ENCODE results near the gene PSD2. TPM values are rescaled to one million over a fixed set of nuclear protein-coding genes. Genes with fewer than 3 reads are reported as not detected.

Gene PSD2
- total RNA-seq, 1 donor from 2014 or later = 0.53 TPM

DNA sequence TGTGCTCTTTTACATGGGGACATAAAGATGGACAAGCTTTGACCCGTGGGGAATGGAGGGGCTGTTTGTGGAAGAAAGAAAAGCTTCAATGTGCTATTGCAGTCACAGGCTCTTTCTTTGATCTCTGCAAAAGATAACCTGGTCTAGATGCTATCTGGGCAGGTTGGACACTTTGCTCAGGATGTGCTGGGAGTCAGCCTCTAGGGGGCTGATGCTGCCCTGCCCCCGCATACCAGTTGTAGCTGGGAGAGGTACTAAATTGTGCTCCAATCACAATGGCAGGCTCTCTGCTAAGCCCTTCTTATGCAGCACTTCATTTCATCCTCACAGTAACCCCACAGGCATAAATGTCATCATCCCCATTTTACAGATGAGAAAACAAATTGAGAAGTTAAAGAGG lies 67.2 kb downstream of the PSD2 start:
- ATAC-seq (no peak), DNase-seq (ENCODE audit: low spot score) (no peak)
- intact Hi-C loops (cut with DNase I) = loop anchor here (5.0 kb wide), 1 partner anchor 76 kb away; no protein-coding TSS in a partner anchor

DNA sequence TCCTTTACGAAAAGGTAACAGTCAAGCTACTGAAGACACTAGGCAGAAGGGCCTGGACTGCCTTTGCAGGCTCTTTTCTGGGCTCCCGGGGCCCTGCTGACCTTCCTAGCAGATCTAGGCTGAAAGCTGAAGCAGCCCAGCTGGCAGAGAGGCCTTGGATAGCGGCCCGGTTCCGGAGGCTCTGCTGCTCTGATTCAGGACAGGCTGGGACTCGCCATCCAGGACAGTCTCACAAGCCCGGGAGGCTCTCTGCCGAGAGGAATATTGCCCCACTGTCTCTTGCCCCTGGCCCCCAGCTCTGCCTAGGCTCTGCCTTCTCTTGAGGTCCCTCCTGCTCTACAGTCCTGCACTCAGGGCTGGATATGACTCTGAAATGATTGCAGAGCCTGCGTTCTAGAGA lies 67.8 kb downstream of the PSD2 start:
- peak; percentile 69 for ATAC-seq
- intact Hi-C loops (cut with DNase I) = loop anchor here (5.0 kb wide), 1 partner anchor 76 kb away; no protein-coding TSS in a partner anchor

DNA sequence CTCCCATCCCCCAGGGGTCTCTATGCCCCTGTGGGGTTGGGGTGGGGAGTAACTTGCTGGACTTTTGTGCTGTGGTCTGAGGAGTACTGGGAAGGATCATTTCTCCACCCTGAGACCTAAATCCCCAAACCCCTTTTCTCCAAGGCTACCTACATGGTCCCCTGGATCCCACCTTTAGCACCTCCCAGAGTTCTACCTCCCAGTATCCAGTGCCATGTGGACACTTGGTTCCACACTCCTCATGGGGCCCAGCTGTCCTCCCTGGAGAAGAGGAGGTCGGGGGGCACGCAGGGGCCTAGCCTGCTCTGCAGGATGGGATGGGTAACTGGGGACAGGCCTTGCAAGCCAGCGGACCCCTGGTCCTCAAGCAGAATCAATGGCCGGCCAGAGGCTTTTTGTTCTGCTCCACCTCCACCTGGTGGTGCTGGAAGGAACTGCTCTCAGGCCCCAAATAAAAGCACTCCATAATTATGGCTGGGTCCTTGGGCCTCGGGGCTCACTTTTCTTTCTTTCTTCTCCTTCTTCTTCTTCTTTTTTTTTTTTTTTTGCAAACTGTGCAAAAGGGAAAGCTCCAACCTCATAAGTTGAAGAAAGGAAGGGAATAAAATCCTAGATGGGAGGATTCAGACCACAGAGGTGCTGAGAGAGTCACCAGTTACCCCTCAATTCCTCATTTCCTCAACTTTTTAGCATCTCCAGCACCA lies 68.4 kb downstream of the PSD2 start:
- peak; percentile 82 for ATAC-seq
- intact Hi-C loops (cut with DNase I) = loop anchor here (5.0 kb wide), 1 partner anchor 77 kb away; no protein-coding TSS in a partner anchor

More for the DNA sequence above, 67.8 kb downstream of the PSD2 start:
- DNase-seq (ENCODE audit: low spot score) = no peak

DNA sequence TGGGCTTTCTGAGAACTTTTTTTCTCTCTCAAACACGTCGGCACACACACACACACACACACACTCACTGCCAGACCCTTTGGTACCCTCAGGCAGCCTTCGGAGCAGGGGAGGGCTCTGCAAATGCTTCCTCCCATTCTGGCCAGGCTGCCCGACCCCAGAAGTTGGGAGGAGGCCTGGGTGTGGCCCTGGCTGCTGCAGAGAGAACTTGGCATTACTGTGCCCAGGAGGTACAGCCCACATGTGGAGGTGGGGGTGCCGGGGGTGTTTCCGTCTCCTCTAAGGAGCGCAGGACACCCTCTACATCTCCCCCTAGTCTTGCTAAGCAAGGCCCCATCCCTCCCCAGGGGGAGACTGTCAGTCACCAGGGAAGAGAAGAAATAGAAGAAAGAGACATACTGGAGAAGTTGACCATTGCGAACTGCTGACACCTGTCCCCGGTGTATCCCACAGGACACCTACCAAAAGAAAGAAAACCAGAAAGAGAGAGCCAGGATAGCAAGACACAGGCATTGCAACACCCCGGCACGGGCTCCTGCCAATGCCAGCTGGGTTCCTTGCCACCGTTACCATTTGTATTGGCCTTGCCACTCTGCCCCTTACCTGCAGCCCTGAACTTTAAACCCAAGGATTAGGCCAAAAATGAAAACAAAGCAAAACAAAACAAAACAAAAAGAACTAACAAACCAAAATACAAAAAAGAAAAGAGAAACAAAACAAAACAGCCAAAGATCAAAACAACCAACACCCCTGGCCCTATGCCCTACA lies 69.3 kb downstream of the PSD2 start:
- DNase-seq (ENCODE audit: low spot score) = no peak
- no peak for ATAC-seq
- intact Hi-C loops (cut with DNase I) = loop anchor here (5.0 kb wide), 1 partner anchor 78 kb away; no protein-coding TSS in a partner anchor

More for the DNA sequence above, 68.4 kb downstream of the PSD2 start:
- peak; percentile 82 for DNase-seq (ENCODE audit: low spot score)

- no peak for DNase-seq (ENCODE audit: low spot score)
- intact Hi-C loops (cut with DNase I) = no loop called here
These were observed 71.5 kb downstream of the PSD2 start for GRCh38 chr5:139867109-139867508.

DNA sequence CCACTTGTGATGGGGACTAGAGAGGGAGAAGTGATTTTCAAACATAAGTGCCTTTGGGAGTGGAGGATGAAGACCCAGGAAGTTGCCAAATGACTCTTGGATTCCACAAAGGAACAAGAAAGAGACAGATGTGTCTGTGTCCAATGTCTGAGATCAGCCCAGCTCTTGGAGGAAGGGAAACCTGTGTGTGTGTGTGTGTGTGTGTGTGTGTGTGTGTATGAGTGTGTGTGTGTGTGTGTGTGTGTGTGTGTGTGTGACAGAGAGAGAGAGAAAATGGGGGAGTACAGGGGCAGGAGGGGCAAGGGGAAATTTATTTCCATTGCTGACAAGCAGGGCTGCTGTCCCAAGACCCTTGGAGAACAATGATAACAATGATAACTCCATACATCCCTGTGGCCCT lies 72.0 kb downstream of the PSD2 start:
- DNase-seq (ENCODE audit: low spot score) (no peak), ATAC-seq (no peak)
- intact Hi-C loops (cut with DNase I) = no loop called here

More at GRCh38 chr5:139867109-139867508, 71.5 kb downstream of the PSD2 start:
- ATAC-seq = no peak

DNA sequence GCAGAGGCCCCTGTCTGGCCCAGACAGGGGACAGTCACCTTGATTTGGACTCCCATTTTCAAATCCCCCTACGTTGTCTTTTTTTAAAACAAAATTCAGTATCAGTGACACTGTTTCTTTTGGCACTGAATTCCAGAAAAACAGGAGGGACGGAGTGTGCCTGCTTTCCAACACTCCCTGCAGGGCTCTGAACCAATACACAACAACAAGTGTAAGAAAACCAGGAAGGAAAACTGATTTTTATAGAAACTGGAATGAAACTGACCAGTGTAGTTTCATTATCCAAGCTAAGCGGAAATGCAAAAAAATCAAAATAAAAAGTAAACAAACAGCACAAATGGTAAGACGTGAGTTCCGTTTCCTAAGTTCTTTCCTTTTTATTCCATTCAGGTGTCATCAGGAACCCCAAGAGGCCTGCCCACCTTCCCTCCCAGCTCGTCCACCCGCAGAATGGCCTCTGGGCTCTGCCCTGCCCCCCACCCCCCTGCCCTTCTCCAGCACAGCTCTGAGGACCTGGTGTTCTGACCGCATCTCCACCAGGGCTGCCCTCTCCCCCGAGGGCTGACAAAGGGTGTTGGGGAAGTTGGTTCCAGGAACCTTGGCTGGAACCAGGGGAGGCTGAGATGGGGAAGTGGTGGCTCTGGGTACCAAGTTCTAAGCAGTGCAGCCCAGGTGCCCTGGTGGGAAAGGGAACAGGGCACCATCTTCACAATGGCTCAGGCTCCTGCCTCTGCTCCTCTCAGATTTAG lies 73.6 kb downstream of the PSD2 start:
- ATAC-seq (peak; percentile 26), DNase-seq (ENCODE audit: low spot score) (no peak)
- intact Hi-C loops (cut with DNase I) = no loop called here

DNA sequence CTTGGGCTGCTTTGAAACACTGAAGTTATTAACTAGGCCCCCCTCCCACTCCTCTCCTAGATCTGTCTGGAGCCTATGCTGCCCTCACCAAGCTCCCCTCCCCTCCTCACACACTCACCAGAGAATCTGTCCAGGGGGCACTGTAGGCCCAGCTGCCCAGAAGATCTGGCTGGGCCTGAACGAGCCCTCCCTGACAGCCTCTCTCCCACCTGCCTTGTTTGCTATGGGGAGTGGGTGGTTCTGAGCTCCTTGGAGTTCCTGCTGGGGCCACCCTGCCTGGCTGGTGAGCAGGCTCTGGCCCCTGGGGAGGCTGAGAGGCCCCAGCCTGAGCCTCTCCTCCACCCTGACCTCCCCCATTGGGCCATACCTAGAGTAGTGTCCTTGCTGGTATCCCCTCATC lies 75.1 kb downstream of the PSD2 start:
- no peak for DNase-seq (ENCODE audit: low spot score)
- no peak for ATAC-seq
- intact Hi-C loops (cut with DNase I) = no loop called here

- ATAC-seq (no peak), DNase-seq (ENCODE audit: low spot score) (no peak)
- intact Hi-C loops (cut with DNase I) = no loop called here
These were observed 76.0 kb downstream of the PSD2 start for GRCh38 chr5:139871614-139872013.

- intact Hi-C loops (cut with DNase I) = no loop called here
- DNase-seq (ENCODE audit: low spot score) = no peak
- no peak for ATAC-seq
These were observed 76.6 kb downstream of the PSD2 start for GRCh38 chr5:139872052-139872766.

DNA sequence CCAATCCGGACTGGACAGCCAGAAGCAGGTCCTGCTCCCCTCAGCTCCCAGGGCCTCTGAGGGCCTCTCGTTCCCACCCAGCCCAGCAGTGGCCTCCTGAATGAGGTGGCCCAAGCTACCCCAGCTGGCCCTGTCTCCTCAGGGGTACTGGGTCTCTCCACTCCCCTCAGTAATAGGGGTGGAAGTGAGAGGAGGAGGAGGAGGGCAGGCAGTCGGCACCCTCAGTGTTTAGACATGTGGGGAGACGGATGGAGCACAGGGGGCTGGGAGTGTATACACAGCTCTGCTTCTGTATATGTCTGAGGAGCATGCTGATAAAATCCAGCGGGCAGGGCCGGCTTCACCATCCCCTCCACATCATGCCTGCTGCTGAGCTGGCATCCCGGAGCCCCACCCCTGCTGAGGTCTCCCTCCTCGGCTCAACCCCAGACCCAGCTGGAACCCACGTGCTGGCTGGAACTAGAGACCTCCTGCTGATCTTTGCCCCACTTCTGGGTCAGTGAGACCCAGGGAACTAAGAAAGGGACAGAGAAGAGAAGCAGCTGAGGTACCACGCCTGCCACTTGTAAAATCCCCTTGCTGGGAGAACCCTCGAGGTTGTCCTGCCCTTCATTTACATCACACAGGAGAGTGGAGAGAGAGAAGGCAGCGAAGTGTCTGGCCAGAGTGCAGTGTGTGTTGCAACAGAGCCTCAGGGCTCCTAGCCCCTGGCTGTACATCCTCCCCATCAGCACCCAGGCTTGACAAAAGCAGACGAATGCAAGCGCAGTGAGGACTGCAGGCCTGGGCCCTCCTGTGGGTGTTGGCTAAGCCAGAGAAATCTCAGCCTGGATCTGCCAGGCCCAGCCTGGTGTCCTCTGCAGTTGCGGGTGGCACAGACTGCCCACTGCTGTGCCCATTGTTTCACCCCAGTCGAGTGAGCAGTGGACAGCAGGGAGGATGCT lies 77.5 kb downstream of the PSD2 start:
- intact Hi-C loops (cut with DNase I) = no loop called here
- DNase-seq (ENCODE audit: low spot score) = no peak
- no peak for ATAC-seq

DNA sequence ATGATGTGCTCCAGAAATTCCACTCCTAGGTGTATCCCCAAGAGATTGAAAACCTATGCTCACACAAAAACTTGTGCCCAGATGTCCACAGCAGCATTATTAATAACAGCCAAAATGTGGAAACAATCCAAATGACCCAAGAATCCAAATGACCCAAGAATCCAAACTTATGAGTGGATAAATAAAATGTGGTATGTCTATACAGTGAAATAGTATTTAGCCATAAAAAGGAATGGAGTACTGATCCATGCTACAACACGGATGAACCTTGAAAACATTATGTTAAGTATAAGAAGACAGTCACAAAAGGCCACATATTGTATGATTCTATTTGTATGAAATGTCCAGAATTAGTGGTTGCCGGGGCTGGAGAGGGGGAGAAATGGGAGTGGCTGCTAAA lies 80.3 kb downstream of the PSD2 start:
- intact Hi-C loops (cut with DNase I) = no loop called here
- ATAC-seq = no peak
- no peak for DNase-seq (ENCODE audit: low spot score)

- ATAC-seq (no peak), DNase-seq (ENCODE audit: low spot score) (no peak)
- intact Hi-C loops (cut with DNase I) = no loop called here
These were observed 81.6 kb downstream of the PSD2 start for GRCh38 chr5:139877129-139877597.

- ATAC-seq = no peak
- DNase-seq (ENCODE audit: low spot score) = no peak
- intact Hi-C loops (cut with DNase I) = no loop called here
These were observed 82.5 kb downstream of the PSD2 start for GRCh38 chr5:139878093-139878492.

DNA sequence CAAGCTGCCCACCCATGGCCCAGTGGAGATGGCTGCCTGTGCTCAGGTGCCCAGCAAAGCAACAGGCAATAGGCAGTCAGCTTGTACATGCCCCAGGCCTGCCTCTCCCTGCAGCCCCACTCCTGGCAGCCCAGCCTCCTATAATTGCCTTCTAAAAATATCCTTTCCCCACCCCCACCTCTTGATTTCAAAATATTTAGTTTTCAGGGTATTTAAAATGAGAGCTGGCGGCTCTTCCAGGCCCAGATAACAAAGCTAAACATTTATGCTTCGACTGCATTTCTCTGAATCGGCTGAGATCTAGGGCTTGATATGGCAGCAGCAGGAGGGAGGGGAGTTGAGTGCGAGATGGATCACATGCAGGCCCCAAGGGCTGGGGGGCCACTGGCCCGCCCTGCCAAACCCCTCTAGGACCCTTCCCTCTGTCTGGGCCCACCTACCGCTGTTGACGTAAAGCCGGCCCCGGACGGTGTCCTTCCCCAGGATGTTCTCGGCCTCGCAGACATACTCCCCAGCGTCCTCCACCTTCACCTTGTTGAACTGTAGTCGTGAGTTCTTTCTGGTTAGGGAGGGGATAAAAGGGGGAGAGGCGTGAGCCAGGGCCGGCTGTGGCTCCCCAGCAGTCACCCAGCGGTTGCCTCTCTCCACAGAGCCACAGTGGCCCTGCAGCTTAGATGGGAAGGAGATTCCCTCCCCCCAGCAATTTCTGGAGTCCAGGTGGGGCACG lies 85.0 kb downstream of the PSD2 start:
- DNase-seq (ENCODE audit: low spot score) (no peak), ATAC-seq (no peak)
- intact Hi-C loops (cut with DNase I) = no loop called here

GRCh38 chr5:139881143-139881733 lies 85.6 kb downstream of the PSD2 start:
- no peak for ATAC-seq
- intact Hi-C loops (cut with DNase I) = no loop called here
- DNase-seq (ENCODE audit: low spot score) = no peak

GRCh38 chr5:139882316-139882715 lies 86.7 kb downstream of the PSD2 start:
- no peak for DNase-seq (ENCODE audit: low spot score)
- ATAC-seq = no peak
- intact Hi-C loops (cut with DNase I) = no loop called here

All from sciatic nerve (tissue), 2 donors.